Lung (tissue), 12 donors: ENCODE results near the gene APC2. TPM values are rescaled to one million over a fixed set of nuclear protein-coding genes. Genes with fewer than 3 reads are reported as not detected.

ENCODE experiments used
- ATAC-seq: fragments of 200-7000 bp; cut with Tn5 transposase; one replicate; pipeline ENCODE4 v1.9.1; 2020; ENCODE audit warnings: moderate number of reproducible peaks; ENCODE audit not compliant: insufficient read depth, low FRiP score
- DNase-seq, 3 donors: peaks; one replicate each; pipeline ENCODE4 v3.0.0-alpha.2; 2013 to 2017
- H3K27ac ChIP-seq, 2 donors: one replicate each; pipeline ENCODE4 v1.5.1; 2013; ENCODE audit warnings: mild to moderate bottlenecking in 2 of 2, moderate library complexity in 2 of 2, control low read depth in 1 of 2, inconsistent platforms in 1 of 2, low read depth in 1 of 2, low read length in 1 of 2
- H3K27me3 ChIP-seq, 3 donors: one replicate each; pipeline ENCODE4 v1.5.1; 2013; ENCODE audit warnings: low read length in 2 of 3; ENCODE audit not compliant: control insufficient read depth in 3 of 3, insufficient read depth in 3 of 3
- H3K36me3 ChIP-seq, 4 donors: one replicate each; pipeline ENCODE4 v1.5.1; 2013; ENCODE audit warnings: low read length in 4 of 4, mild to moderate bottlenecking in 1 of 4, moderate library complexity in 1 of 4; ENCODE audit not compliant: control insufficient read depth in 4 of 4, insufficient read depth in 4 of 4
- H3K4me1 ChIP-seq, 5 donors: one replicate each; pipeline ENCODE4 v1.5.1; 2013; ENCODE audit warnings: low read length in 5 of 5, mild to moderate bottlenecking in 2 of 5, moderate library complexity in 1 of 5; ENCODE audit not compliant: control insufficient read depth in 5 of 5, insufficient read depth in 5 of 5
- H3K4me3 ChIP-seq: one replicate; pipeline ENCODE4 v1.5.1; 2013; ENCODE audit warnings: mild to moderate bottlenecking, control low read depth, moderate library complexity
- H3K9ac ChIP-seq, 2 donors: one replicate each; pipeline ENCODE4 v1.5.1; 2013; ENCODE audit warnings: low read length in 2 of 2, control low read depth in 1 of 2; ENCODE audit not compliant: insufficient read depth in 1 of 2
- H3K9me3 ChIP-seq, 4 donors: one replicate each; pipeline ENCODE4 v1.5.1; 2013; ENCODE audit warnings: low read length in 3 of 4, mild to moderate bottlenecking in 1 of 4, moderate library complexity in 1 of 4; ENCODE audit not compliant: control insufficient read depth in 4 of 4, insufficient read depth in 3 of 4
- WGBS, 2 donors: extraction: QIAGEN DNeasy Blood & Tissue Kit; methylation state at CpG; one replicate each; pipeline ENCODE4 v1.1.7; 2013; 5-methylcytosine and 5-hydroxymethylcytosine counted together
- polyA plus RNA-seq, 2 donors: library from polyadenylated mRNA; stranded (reverse); fragments of 200-250 nt; gene quantifications; one replicate each; pipeline ENCODE4 v1.2.1, GENCODE V29; 2013
- total RNA-seq, 2 donors: library from RNA; depleted of rRNA in 1 of 2; stranded (reverse); fragments of >200 nt in 1 of 2; gene quantifications; one replicate each; pipeline ENCODE4 v1.2.1, GENCODE V29; 2014 to 2021
- TF ChIP-seq, protein P1 (sequence below): IDR thresholded peaks from 2 replicates; pipeline ENCODE4 v1.5.1; 2012; ENCODE audit warnings: mild to moderate bottlenecking; ENCODE audit errors: control extremely low read depth, extremely low read depth
- donor health status: control.
- donor health status: control.
- donor health status: Bipolar disorder and iron deficiency.
- donor health status: healthy.
- donor health status: DM: yes; HTN: yes; CAD: no.

The APC2 gene
- total and polyA plus RNA-seq, 4 donors: 0.01 to 0.37 (median 0.10) TPM

DNA sequence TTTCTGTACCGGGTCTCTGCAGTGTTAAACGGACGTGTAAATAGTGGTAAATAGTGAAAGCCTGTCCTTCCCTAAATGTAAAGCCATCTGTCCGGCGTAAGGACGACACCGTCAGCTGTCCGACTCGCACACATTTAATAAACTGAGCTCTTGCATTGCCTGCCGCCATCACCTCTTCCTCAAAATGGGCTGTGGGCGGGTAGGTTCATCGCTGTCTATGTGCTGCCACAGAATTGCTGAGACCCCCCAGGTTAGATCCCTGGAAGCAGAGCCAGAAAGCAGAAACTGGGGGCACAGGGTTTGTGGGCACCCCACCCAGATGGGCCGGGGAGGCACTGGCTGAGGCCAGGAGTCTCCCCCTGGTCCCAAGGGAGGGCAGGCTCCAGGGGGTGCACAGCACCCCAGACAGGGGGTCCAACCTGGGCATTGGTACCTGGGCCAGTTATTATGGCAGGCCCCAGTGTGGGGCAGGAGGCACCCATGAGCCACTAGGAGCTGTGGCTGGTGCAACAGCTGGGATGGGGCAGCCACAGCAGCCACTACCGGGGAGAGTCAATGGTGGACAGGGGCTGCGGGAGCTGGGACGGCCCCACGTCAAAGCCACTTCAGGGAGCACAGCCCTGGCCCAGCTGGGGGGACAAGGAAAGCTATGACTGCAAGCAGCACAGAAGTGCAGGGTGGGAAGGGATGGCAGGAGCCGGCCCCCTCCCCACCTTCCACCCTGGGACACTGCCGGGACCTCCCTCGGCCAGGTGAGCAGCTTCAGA lies 23.3 kb downstream of the APC2 start:
- TF ChIP-seq, protein P1, sequence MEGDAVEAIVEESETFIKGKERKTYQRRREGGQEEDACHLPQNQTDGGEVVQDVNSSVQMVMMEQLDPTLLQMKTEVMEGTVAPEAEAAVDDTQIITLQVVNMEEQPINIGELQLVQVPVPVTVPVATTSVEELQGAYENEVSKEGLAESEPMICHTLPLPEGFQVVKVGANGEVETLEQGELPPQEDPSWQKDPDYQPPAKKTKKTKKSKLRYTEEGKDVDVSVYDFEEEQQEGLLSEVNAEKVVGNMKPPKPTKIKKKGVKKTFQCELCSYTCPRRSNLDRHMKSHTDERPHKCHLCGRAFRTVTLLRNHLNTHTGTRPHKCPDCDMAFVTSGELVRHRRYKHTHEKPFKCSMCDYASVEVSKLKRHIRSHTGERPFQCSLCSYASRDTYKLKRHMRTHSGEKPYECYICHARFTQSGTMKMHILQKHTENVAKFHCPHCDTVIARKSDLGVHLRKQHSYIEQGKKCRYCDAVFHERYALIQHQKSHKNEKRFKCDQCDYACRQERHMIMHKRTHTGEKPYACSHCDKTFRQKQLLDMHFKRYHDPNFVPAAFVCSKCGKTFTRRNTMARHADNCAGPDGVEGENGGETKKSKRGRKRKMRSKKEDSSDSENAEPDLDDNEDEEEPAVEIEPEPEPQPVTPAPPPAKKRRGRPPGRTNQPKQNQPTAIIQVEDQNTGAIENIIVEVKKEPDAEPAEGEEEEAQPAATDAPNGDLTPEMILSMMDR: no peak
- DNase-seq: no peak
- H3K4me3 ChIP-seq: no peak overlapping the region
- no peak overlapping the region for H3K9ac ChIP-seq
- peaks cover 0 to 27% (median 11%) of the 10 kb centered on the region in 5 donors for H3K4me1 ChIP-seq
- H3K27ac ChIP-seq: no peak overlapping the region
- ATAC-seq: no peak
- peaks cover 0 to 36% (median 28%) of the 10 kb centered on the region in 3 donors for H3K27me3 ChIP-seq
- 69 to 83% methylated on average over 20 of the region's 20 CpGs for WGBS, 2 donors
- peaks cover 0 to 8% (median 0%) of the 10 kb centered on the region in 4 donors for H3K9me3 ChIP-seq
- H3K36me3 ChIP-seq: peaks cover 0 to 19% (median 5%) of the 10 kb centered on the region in 4 donors

DNA sequence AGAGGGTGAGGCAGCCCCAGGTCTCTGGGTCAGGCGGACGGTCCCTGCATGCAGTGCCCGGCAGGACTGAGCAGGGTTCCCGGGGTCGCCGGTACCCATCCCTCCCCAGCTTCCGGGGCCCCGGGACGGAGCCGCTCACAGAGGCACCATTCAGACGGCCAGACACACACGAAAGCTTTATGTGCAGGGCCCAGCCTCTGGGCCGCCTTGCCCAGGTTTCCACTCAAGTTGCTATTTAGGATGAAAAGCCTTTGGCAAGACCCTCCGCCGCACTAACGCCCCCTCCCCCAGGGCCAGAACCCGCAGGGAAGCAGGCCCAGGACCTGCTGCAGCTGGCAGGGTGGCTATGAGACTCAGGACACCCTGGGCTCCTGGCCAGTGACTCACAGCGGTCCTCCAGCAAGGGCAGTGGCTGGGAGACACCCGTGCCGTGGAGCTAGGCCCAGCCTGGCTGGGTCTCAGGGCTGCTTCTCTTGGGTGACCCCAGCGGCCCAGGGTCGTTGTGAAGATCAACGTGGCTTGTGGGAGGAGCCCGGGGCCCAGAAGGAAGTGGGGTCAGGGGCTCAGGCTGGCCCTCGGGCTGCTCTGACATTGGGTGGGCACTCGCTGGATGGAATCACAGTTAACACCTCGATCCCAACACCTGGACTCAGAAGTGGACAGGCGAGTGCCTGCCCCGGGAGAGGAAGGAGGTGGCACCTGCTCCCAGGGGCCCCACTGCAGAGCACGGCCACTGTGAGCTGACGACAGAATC lies 24.3 kb downstream of the APC2 start:
- DNase-seq: no peak
- peaks cover 0 to 27% (median 11%) of the 10 kb centered on the region in 5 donors for H3K4me1 ChIP-seq
- H3K36me3 ChIP-seq: peaks cover 0 to 19% (median 5%) of the 10 kb centered on the region in 4 donors
- no peak overlapping the region for H3K27ac ChIP-seq
- H3K4me3 ChIP-seq: no peak overlapping the region
- H3K9ac ChIP-seq: no peak overlapping the region
- ATAC-seq: no peak
- H3K9me3 ChIP-seq: peaks cover 0 to 6% (median 0%) of the 10 kb centered on the region in 4 donors
- 83 to 87% methylated on average over 31 of the region's 31 CpGs for WGBS, 2 donors
- H3K27me3 ChIP-seq: peaks cover 0 to 33% (median 26%) of the 10 kb centered on the region in 3 donors
- TF ChIP-seq, protein P1: no peak

DNA sequence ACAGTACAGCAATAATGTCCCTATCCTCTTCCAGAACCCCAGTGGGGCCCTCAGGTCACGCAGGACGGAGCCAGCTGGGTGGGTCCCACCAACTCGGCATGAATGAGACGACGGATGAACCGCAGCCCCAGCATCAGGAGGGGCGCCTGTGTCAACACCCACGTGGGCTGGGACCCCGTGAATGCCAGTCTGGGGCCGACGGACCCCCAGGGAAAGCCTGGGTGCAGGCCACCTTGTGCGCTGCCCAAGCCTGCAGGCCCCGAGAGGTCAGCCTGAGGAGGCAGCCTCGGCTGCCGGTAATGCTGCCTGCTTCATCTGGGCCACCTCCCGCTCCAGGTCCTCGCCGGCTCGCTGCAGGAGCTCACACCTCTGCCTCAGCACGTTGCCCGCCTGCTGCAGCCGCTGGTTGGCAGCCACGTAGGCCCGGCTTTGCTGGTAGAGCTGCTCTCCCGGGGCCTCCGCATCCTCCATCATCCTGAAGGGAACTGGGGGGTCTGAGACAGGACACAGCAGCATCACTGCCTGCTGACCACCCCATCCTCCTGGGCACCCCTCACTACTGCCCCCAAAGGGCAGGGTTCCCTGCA lies 24.9 kb downstream of the APC2 start:
- Histone ChIP-seq H3K27me3 (peaks cover 0 to 32% (median 26%) of the 10 kb centered on the region in 3 donors), H3K36me3 (peaks cover 0 to 19% (median 5%) of the 10 kb centered on the region in 4 donors), H3K4me1 (peaks cover 0 to 28% (median 11%) of the 10 kb centered on the region in 5 donors), H3K27ac (no peak overlapping the region), H3K4me3 (no peak overlapping the region), H3K9me3 (peaks cover 0 to 6% (median 0%) of the 10 kb centered on the region in 4 donors), H3K9ac (no peak overlapping the region)
- ATAC-seq: no peak
- DNase-seq: no peak
- TF ChIP-seq, protein P1: no peak
- WGBS, 2 donors: 93 to 95% methylated on average over 24 to 26 of the region's 26 CpGs
